C4-2B (cell line): ENCODE data around the gene DTNA.

Source experiments
- H3K27ac ChIP-seq: fragments of 450-650 bp; 2 replicates; pipeline ENCODE4 v1.5.1; 2017
- CTCF ChIP-seq: fragments of 450-650 bp; conservative IDR thresholded peaks from 2 replicates; pipeline ENCODE4 v1.5.1; 2017; ENCODE audit warnings: mild to moderate bottlenecking
- ZFX ChIP-seq: fragments of 450-650 bp; IDR thresholded peaks from 2 replicates; pipeline ENCODE4 v1.6.1; 2017

The DTNA gene

GRCh38 chr18:34787931-34788532 lies 77.9 kb downstream of the DTNA start:
- no peak for TF ChIP-seq ZFX
- TF ChIP-seq CTCF, result peak; percentile 79
- no peak overlapping the region for H3K27ac ChIP-seq

- H3K27ac ChIP-seq, result no peak overlapping the region
- TF ChIP-seq ZFX, result no peak
- TF ChIP-seq CTCF, result no peak
Observed at GRCh38 chr18:34789768-34790344, 79.8 kb downstream of the DTNA start.

- TF ChIP-seq ZFX, result no peak
- TF ChIP-seq CTCF, result no peak
- H3K27ac ChIP-seq, result no peak overlapping the region
Observed at GRCh38 chr18:34794348-34794747, 84.2 kb downstream of the DTNA start.

- TF ChIP-seq CTCF (no peak), ZFX (no peak)
- no peak overlapping the region for H3K27ac ChIP-seq
Observed at GRCh38 chr18:34795070-34795732, 85.1 kb downstream of the DTNA start.

GRCh38 chr18:34796035-34796657 lies 86.0 kb downstream of the DTNA start:
- no peak overlapping the region for H3K27ac ChIP-seq
- TF ChIP-seq ZFX (no peak), CTCF (no peak)

- no peak for TF ChIP-seq CTCF
- TF ChIP-seq ZFX, result no peak
- H3K27ac ChIP-seq, result no peak overlapping the region
Observed at GRCh38 chr18:34799291-34799690, 89.2 kb downstream of the DTNA start.

- no peak overlapping the region for H3K27ac ChIP-seq
Observed at GRCh38 chr18:34800381-34800780, 90.3 kb downstream of the DTNA start.

More at GRCh38 chr18:34800381-34800780, 90.3 kb downstream of the DTNA start:
- no peak for TF ChIP-seq CTCF
- TF ChIP-seq ZFX, result no peak
